Measurements from ENCODE around the gene GPR78. TPM values are rescaled to one million over a fixed set of nuclear protein-coding genes. Genes with fewer than 3 reads are reported as not detected.

GPR78 gene
- total RNA-seq, 2 donors from 2014 or later: not detected

DNA sequence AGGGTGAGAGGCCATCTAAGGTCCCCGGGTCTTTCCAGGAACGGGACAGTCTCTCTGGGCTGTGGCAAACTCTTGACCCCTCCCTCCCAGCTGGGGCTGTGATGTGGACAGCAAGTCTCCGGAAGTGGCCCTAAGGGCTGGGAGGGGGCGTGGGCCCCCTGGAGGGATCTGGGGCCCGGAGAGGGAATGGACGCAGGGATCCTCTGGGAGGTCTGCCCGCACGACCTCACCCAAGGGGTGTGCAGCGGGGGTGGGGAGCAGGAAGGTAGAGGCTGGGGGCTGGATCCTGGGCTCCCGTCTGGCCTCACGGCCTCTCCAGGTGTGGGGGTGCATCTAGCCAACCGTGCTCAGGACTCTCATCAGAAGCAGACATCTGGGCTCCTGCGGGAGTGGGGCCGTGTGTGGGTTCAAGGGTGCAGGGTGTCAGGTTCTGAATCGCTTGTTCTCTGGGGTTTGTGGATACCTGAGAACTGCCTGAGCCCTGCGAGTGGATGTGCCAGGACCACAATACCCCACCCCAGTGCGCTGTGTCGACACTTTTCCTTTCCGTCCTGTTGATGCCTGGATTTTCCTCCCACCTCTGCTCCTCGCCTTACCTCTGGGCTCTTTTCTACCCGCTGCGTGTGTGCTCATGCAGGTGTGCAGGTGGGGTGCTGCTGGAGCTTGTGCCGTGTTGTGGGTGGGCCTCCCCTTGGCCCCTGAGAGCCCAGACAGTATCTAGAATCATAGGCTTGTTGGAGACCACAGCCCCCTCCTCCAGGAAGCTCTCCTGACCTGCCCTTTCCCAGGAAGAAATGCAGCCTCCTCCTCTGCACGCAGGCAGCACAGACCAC lies 13.3 kb downstream of the GPR78 start:
- TF ChIP-seq, protein P1, sequence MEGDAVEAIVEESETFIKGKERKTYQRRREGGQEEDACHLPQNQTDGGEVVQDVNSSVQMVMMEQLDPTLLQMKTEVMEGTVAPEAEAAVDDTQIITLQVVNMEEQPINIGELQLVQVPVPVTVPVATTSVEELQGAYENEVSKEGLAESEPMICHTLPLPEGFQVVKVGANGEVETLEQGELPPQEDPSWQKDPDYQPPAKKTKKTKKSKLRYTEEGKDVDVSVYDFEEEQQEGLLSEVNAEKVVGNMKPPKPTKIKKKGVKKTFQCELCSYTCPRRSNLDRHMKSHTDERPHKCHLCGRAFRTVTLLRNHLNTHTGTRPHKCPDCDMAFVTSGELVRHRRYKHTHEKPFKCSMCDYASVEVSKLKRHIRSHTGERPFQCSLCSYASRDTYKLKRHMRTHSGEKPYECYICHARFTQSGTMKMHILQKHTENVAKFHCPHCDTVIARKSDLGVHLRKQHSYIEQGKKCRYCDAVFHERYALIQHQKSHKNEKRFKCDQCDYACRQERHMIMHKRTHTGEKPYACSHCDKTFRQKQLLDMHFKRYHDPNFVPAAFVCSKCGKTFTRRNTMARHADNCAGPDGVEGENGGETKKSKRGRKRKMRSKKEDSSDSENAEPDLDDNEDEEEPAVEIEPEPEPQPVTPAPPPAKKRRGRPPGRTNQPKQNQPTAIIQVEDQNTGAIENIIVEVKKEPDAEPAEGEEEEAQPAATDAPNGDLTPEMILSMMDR (IDR thresholded peaks at IDR 0.05): no peak
- Histone ChIP-seq H3K9me3 (no peaks in the 10 kb centered on the region), H3K27me3 (peaks cover 27% of the 10 kb centered on the region), H3K9ac (ENCODE audit: low read depth in 2 of 2, low read length in 2 of 2) (no peak overlapping the region), H3K4me3 (no peak overlapping the region), H3K4me1 (no peaks in the 10 kb centered on the region), H3K36me3 (no peaks in the 10 kb centered on the region), H3K27ac (no peak overlapping the region)
- no peak for DNase-seq
- intact Hi-C loops (cut with DNase I): loop anchor here (2.0 to 10.0 kb wide), 2 partner anchors 125 to 329 kb away; partner anchors contain the start of gene HTRA3

DNA sequence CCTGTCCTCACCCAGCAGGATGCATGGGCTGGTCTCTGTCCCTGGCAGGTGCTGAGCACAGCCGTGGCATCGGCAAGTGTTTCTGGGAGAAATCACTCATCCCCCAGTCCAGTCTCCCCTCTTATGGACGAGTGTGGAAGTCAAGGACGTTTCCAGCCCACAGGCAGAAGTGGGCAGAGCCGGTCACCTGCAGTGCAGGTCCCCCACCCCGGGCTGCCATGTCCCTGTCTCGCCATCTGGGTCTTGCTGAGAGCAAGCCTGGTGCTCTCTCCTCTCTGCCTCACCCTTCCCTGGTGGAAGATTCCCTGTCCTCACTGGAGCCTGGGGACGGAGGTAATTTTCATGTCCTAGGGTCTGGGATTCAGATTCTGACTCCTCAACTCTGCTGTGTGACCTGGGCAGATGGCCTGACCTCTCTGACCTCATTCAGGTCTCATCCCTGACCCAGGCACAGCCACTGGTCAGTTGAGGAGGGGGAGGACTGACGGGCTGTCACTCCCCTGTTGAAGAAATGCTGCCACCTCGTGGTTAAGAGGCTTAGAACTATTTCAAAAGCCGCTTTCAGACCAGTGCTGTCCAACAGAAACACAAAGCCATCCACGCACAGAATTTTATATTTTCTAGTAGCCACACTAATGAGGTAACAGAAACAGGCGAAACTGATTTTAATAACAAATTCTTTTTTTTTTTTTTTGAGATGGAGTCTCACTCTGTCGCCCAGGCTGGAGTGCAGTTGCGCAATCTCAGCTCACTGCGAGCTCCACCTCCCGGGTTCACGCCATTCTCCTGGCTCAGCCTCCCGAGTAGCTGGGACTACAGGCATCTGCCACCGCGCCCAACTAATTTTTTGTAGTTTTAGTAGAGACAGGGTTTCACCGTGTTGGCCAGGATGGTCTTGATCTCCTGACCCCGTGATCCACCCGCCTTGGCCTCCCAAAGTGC lies 14.2 kb downstream of the GPR78 start:
- Histone ChIP-seq H3K4me1 (no peaks in the 10 kb centered on the region), H3K36me3 (no peaks in the 10 kb centered on the region), H3K27ac (no peak overlapping the region), H3K9ac (ENCODE audit: low read depth in 2 of 2, low read length in 2 of 2) (peak overlapping the region in 1 of 2 donors; percentile 24), H3K9me3 (no peaks in the 10 kb centered on the region), H3K27me3 (peaks cover 27% of the 10 kb centered on the region), H3K4me3 (no peak overlapping the region)
- TF ChIP-seq, protein P1 (IDR thresholded peaks at IDR 0.05): peak; percentile 48
- peak; percentile 58 for DNase-seq
- intact Hi-C loops (cut with DNase I): loop anchor here (2.0 to 10.0 kb wide), 2 partner anchors 126 to 330 kb away; partner anchors contain the start of gene HTRA3

DNA sequence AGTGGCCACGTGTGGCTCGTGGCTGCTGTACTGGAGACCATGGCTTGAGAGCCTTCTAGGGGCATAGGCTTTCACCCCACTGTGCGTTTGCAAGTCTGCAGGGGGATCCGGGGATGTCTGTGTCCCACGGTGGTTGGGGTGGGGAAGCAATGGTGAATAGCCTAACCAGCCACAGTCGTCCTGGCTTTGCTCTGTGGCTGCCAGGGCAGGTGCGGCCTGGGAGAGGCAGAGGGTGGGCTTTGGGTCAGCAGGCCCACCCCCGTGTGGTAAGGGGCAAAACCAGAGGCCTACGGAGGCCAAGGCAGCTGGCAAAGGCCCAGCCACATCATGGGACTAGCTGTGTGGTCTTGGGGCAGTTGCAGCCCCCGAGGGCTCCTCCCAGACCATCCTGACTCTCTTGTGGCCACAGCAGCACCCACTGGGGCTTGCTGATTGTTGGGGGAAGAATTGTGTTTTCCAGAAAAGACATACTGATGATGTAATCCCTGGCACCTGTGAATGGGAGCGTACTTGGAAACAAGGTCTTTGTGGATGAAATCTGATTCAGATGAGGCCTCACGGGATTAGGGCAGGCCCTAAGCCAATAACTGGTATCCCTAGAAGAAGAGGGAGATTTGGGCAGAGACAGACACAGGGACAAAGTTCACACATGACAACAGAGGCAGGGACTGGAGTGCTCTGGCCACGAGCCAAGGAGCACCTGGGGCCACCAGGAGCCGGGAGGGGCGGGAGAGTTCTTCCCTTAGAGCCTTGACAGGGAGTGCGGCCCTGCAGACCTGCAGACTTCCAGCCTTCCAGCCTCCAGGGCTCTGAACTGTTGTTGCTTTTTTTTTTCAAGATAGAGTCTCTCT lies 15.3 kb downstream of the GPR78 start:
- no peaks in the 10 kb centered on the region for H3K4me1 ChIP-seq
- peaks cover 27% of the 10 kb centered on the region for H3K27me3 ChIP-seq
- no peaks in the 10 kb centered on the region for H3K9me3 ChIP-seq
- no peak for DNase-seq
- H3K36me3 ChIP-seq: no peaks in the 10 kb centered on the region
- no peak overlapping the region for H3K27ac ChIP-seq
- no peak overlapping the region for H3K4me3 ChIP-seq
- no peak overlapping the region for H3K9ac ChIP-seq (ENCODE audit: low read depth in 2 of 2, low read length in 2 of 2)
- TF ChIP-seq, protein P1 (IDR thresholded peaks at IDR 0.05): no peak
- intact Hi-C loops (cut with DNase I): loop anchor here (2.0 to 10.0 kb wide), 2 partner anchors 127 to 331 kb away; partner anchors contain the start of gene HTRA3

DNA sequence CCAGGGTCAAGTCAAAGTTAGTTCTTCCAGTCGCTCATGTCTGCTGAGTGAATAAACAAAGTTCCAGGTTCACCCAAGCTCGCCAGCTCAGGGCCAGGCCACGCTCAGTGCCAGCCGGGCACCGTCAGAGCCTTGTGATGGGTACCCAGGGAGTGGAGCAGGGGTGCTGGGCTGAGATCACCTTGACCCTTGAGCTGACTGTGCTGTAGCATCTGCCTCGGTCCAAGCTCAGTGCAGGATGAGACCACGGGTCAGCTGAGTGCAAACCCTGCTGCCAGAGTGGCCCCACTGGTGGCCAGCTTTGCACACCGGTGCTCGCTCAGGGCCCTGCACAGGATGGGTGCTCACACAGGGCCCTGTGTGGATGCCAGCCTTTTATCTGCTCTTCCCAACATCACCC lies 16.7 kb downstream of the GPR78 start:
- no peak overlapping the region for H3K9ac ChIP-seq (ENCODE audit: low read depth in 2 of 2, low read length in 2 of 2)
- DNase-seq: no peak

More for the DNA sequence above, 16.7 kb downstream of the GPR78 start:
- Histone ChIP-seq H3K4me3 (no peak overlapping the region), H3K4me1 (no peaks in the 10 kb centered on the region), H3K27ac (no peak overlapping the region), H3K9me3 (no peaks in the 10 kb centered on the region), H3K27me3 (peaks cover 24% of the 10 kb centered on the region), H3K36me3 (no peaks in the 10 kb centered on the region)
- TF ChIP-seq, protein P1 (IDR thresholded peaks at IDR 0.05): no peak
- intact Hi-C loops (cut with DNase I): loop anchor here (10.0 kb wide), 1 partner anchor 332 kb away; the partner anchor contains the start of gene HTRA3

All from colonic mucosa (tissue), 4 donors.